KMS-11 (cell line): Measurements from ENCODE around the gene IFNL4.

ENCODE experiments used
- H2AFZ ChIP-seq: fragments of 200-600 bp; sonication (generic); 2 replicates; pipeline ENCODE4 v1.6.1; 2016; ENCODE audit warnings: antibody characterized with exemption, mixed run types, low read depth
- H3K27ac ChIP-seq: fragments of 200-600 bp; sonication (generic); 2 replicates; pipeline ENCODE4 v1.6.1; 2016; ENCODE audit warnings: mild to moderate bottlenecking, mixed run types
- H3K27me3 ChIP-seq: fragments of 200-600 bp; sonication (generic); 2 replicates; pipeline ENCODE4 v1.6.1; 2017; ENCODE audit warnings: mild to moderate bottlenecking, low read depth, mixed run types, moderate library complexity; ENCODE audit not compliant: insufficient read depth
- H3K36me3 ChIP-seq: fragments of 200-600 bp; sonication (generic); 2 replicates; pipeline ENCODE4 v1.6.1; 2017; ENCODE audit warnings: mild to moderate bottlenecking, mixed run types; ENCODE audit not compliant: insufficient read depth
- H3K4me1 ChIP-seq: fragments of 200-600 bp; sonication (generic); 2 replicates; pipeline ENCODE4 v1.6.1; 2016; ENCODE audit warnings: mild to moderate bottlenecking, low read depth, mixed run types; ENCODE audit not compliant: poor library complexity, severe bottlenecking
- H3K4me2 ChIP-seq: fragments of 200-600 bp; sonication (generic); 2 replicates; pipeline ENCODE4 v1.7.0; 2016; ENCODE audit warnings: mild to moderate bottlenecking, mixed run types
- H3K4me3 ChIP-seq: fragments of 200-600 bp; sonication (generic); IDR thresholded peaks from 2 replicates; pipeline ENCODE4 v1.6.1; 2017; ENCODE audit warnings: low read depth, low read length, mixed read lengths; ENCODE audit not compliant: insufficient read depth
- H3K79me2 ChIP-seq: fragments of 200-600 bp; sonication (generic); 2 replicates; pipeline ENCODE4 v1.6.1; 2016; ENCODE audit warnings: low read depth, mixed run types; ENCODE audit not compliant: insufficient read depth
- H3K9ac ChIP-seq: fragments of 200-600 bp; sonication (generic); 2 replicates; pipeline ENCODE4 v1.6.1; 2016; ENCODE audit warnings: mild to moderate bottlenecking, mixed run types
- H4K20me1 ChIP-seq: fragments of 200-600 bp; sonication (generic); 2 replicates; pipeline ENCODE4 v1.6.1; 2016; ENCODE audit warnings: mild to moderate bottlenecking, mixed run types; ENCODE audit not compliant: insufficient read depth
- CTCF ChIP-seq: fragments of 200-600 bp; sonication (generic); conservative IDR thresholded peaks from 2 replicates; pipeline ENCODE4 v1.6.1; 2017; ENCODE audit warnings: low read depth, mild to moderate bottlenecking, antibody characterized with exemption, low read length, moderate library complexity, mixed read lengths

The IFNL4 gene

GRCh38 chr19:39252458-39252857, 3.8 kb upstream of the IFNL4 start:
- Histone ChIP-seq H3K79me2 (no peaks in the 10 kb centered on the region), H3K36me3 (no peaks in the 10 kb centered on the region), H3K27me3 (no peaks in the 10 kb centered on the region; the same call in 1 of the 2 replicates), H3K4me3 (no peak overlapping the region), H3K4me2 (no peak overlapping the region), H2AFZ (no peak overlapping the region), H3K9ac (no peak overlapping the region), H4K20me1 (no peaks in the 10 kb centered on the region), H3K4me1 (no peaks in the 10 kb centered on the region), H3K27ac (no peak overlapping the region)
- no peak for TF ChIP-seq CTCF

- Histone ChIP-seq H2AFZ (no peak overlapping the region), H3K27me3 (no peaks in the 10 kb centered on the region; the same call in 1 of the 2 replicates), H3K4me2 (no peak overlapping the region), H3K27ac (no peak overlapping the region), H3K4me3 (no peak overlapping the region), H4K20me1 (no peaks in the 10 kb centered on the region), H3K36me3 (no peaks in the 10 kb centered on the region), H3K4me1 (no peaks in the 10 kb centered on the region), H3K79me2 (no peaks in the 10 kb centered on the region), H3K9ac (no peak overlapping the region)
- TF ChIP-seq CTCF = no peak
These were observed 3.2 kb upstream of the IFNL4 start for GRCh38 chr19:39251846-39252245.

GRCh38 chr19:39251081-39251480, 2.4 kb upstream of the IFNL4 start:
- Histone ChIP-seq H3K4me3 (no peak overlapping the region), H4K20me1 (no peaks in the 10 kb centered on the region), H3K36me3 (no peaks in the 10 kb centered on the region), H3K4me1 (no peaks in the 10 kb centered on the region), H2AFZ (no peak overlapping the region), H3K4me2 (no peak overlapping the region), H3K79me2 (no peaks in the 10 kb centered on the region), H3K9ac (no peak overlapping the region), H3K27me3 (no peaks in the 10 kb centered on the region; the same call in 1 of the 2 replicates), H3K27ac (no peak overlapping the region)
- TF ChIP-seq CTCF = no peak

- Histone ChIP-seq H3K9ac (no peak overlapping the region), H3K4me2 (no peak overlapping the region), H3K4me3 (no peak overlapping the region), H3K79me2 (no peaks in the 10 kb centered on the region), H2AFZ (no peak overlapping the region), H3K4me1 (no peaks in the 10 kb centered on the region), H3K36me3 (no peaks in the 10 kb centered on the region), H3K27me3 (no peaks in the 10 kb centered on the region; the same call in 1 of the 2 replicates), H4K20me1 (no peaks in the 10 kb centered on the region), H3K27ac (no peak overlapping the region)
- TF ChIP-seq CTCF = no peak
These were observed 673 bp downstream of the IFNL4 start for GRCh38 chr19:39247701-39248664.
